Upper lobe of left lung (tissue), 6 donors: ENCODE data around the gene ADD3. TPM values are rescaled to one million over a fixed set of nuclear protein-coding genes. Genes with fewer than 3 reads are reported as not detected.

Experiments used
- ATAC-seq, 2 donors: fragments of 200-7000 bp; cut with Tn5 transposase; one replicate each; pipeline ENCODE4 v1.9.1; 2022; ENCODE audit warnings: mild to moderate bottlenecking in 2 of 2, moderate library complexity in 2 of 2; ENCODE audit not compliant: low FRiP score in 2 of 2
- DNase-seq, 2 donors: peaks; one replicate each; pipeline ENCODE4 v3.0.0-alpha.2; 2019 to 2020
- H3K27ac ChIP-seq, 4 donors: fragments of 200-600 bp; sonication (generic); one replicate each; pipeline ENCODE4 v1.5.1; 2016 to 2019
- H3K27me3 ChIP-seq, 4 donors: fragments of 200-600 bp; sonication (generic); one replicate each; pipeline ENCODE4 v1.5.1; 2017 to 2019
- H3K36me3 ChIP-seq, 4 donors: fragments of 200-600 bp; sonication (generic); one replicate each; pipeline ENCODE4 v1.5.1; 2016 to 2019
- H3K4me1 ChIP-seq, 4 donors: fragments of 200-600 bp; sonication (generic); one replicate each; pipeline ENCODE4 v1.5.1; 2018 to 2019
- H3K4me3 ChIP-seq, 4 donors: fragments of 200-600 bp; sonication (generic); one replicate each; pipeline ENCODE4 v1.5.1; 2017 to 2019; ENCODE audit warnings: mild to moderate bottlenecking in 2 of 4, moderate library complexity in 1 of 4
- H3K9me3 ChIP-seq, 4 donors: fragments of 200-600 bp; sonication (generic); one replicate each; pipeline ENCODE4 v1.5.1; 2018 to 2019
- EP300 ChIP-seq, 4 donors: sonication (generic); formaldehyde crosslinking; IDR thresholded peaks; one replicate each; pipeline ENCODE4 v1.5.1; 2017; ENCODE audit warnings: antibody characterized with exemption in 4 of 4, control low read depth in 2 of 4
- POLR2A ChIP-seq, 4 donors: fragments of 450-650 bp; IDR thresholded peaks; one replicate each; pipeline ENCODE4 v1.5.1; 2016 to 2017; ENCODE audit warnings: antibody characterized with exemption in 4 of 4, mild to moderate bottlenecking in 2 of 4
- POLR2AphosphoS5 ChIP-seq, 2 donors: sonication (generic); formaldehyde crosslinking; IDR thresholded peaks; one replicate each; pipeline ENCODE4 v1.5.1; 2017; ENCODE audit warnings: antibody characterized with exemption in 2 of 2
- WGBS, 2 donors: methylation state at CpG; one replicate each; pipeline ENCODE4 v1.1.5; 2017 to 2018; 5-methylcytosine and 5-hydroxymethylcytosine counted together
- total RNA-seq, 6 donors: library from RNA; depleted of rRNA in 4 of 6; stranded (reverse); fragments of >200 nt in 4 of 6; gene quantifications; one replicate each; pipeline versions ENCODE4 v1.1.0 to v1.2.1, GENCODE V29; 2016 to 2021
- TF ChIP-seq, protein P1 (sequence below), 6 experiments: fragments of 450-650 bp in 4 of 6; fragments of 200-600 bp in 2 of 6; sonication (generic) in 2 of 6; IDR thresholded peaks; one replicate each; pipeline ENCODE4 v1.5.1; 2016 to 2019; ENCODE audit warnings: antibody characterized with exemption in 6 of 6
- donor health status: DM: no; HTN: no; CAD: no; lungs with moderate emphysema.
- donor health status: DM: no; HTN: yes; CAD: no; lungs with severe emphysema.

The ADD3 gene
- total RNA-seq, 6 donors from 2014 or later, result 34.1 to 229 (median 61.0) TPM

DNA sequence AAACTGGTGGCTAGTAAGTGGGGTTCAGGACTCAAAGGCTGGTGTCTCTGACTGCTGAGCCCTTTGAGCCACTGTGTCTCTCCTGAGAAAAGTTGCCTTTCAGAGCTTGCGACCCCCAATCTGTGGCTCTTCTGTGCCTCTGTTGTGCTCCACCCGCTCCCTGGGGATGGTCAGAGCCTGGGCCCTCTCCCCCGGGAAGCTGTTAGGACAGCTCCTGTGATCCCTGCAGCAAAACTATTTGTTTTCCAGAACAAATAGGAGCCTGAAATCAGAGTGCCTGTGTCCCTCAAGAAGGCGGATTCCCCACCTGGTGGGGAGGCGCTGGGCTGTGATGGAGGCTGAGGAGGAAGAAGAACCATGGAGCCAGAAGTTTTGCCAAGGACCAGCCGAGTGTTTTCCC is 143.2 kb downstream of the ADD3 start:
- 76% methylated on average over 3 to 6 of the region's 6 CpGs for WGBS, 2 donors
- Histone ChIP-seq H3K36me3 (no peaks in the 10 kb centered on the region), H3K4me3 (no peak overlapping the region), H3K27me3 (no peaks in the 10 kb centered on the region), H3K9me3 (no peaks in the 10 kb centered on the region), H3K4me1 (peaks cover 0 to 8% (median 4%) of the 10 kb centered on the region in 4 donors), H3K27ac (no peak overlapping the region)
- DNase-seq (no peak), ATAC-seq (no peak)
- no peak for TF ChIP-seq EP300 (IDR thresholded peaks at IDR 0.05)
- TF ChIP-seq, protein P1, sequence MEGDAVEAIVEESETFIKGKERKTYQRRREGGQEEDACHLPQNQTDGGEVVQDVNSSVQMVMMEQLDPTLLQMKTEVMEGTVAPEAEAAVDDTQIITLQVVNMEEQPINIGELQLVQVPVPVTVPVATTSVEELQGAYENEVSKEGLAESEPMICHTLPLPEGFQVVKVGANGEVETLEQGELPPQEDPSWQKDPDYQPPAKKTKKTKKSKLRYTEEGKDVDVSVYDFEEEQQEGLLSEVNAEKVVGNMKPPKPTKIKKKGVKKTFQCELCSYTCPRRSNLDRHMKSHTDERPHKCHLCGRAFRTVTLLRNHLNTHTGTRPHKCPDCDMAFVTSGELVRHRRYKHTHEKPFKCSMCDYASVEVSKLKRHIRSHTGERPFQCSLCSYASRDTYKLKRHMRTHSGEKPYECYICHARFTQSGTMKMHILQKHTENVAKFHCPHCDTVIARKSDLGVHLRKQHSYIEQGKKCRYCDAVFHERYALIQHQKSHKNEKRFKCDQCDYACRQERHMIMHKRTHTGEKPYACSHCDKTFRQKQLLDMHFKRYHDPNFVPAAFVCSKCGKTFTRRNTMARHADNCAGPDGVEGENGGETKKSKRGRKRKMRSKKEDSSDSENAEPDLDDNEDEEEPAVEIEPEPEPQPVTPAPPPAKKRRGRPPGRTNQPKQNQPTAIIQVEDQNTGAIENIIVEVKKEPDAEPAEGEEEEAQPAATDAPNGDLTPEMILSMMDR (IDR thresholded peaks at IDR 0.05), result no peak
- no peak for TF ChIP-seq POLR2A (IDR thresholded peaks at IDR 0.05)
- TF ChIP-seq POLR2AphosphoS5 (IDR thresholded peaks at IDR 0.05), result no peak

DNA sequence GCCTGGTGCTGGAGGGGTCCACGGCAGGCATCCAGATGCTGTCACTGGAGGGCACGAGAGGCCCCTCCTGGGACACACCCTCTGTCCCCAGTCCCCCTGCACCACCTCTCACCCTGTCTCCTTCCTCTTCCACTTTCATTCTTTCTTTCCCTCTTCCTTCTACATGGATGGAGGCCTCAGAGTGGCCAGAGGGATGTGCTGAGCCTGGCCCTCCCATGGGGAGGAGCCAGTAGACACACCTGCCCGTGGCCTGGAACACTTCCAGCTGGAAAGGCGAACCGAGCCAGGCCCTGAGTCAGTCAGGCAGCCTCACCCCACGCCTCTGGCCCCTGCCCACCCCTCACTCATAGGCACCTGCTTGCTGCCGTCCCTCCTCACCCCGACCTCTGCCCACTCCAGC is 143.7 kb downstream of the ADD3 start:
- no peak overlapping the region for H3K27ac ChIP-seq
- peaks cover 0 to 8% (median 4%) of the 10 kb centered on the region in 4 donors for H3K4me1 ChIP-seq
- DNase-seq (peak in 1 of 2 donors; percentile 67), ATAC-seq (peak; percentile 22 to 42)
- H3K4me3 ChIP-seq, result no peak overlapping the region
- no peaks in the 10 kb centered on the region for H3K9me3 ChIP-seq
- H3K27me3 ChIP-seq, result no peaks in the 10 kb centered on the region
- TF ChIP-seq, protein P1 (IDR thresholded peaks at IDR 0.05), result no peak
- no peak for TF ChIP-seq POLR2AphosphoS5 (IDR thresholded peaks at IDR 0.05)
- TF ChIP-seq EP300 (IDR thresholded peaks at IDR 0.05), result no peak
- no peak for TF ChIP-seq POLR2A (IDR thresholded peaks at IDR 0.05)
- H3K36me3 ChIP-seq, result no peaks in the 10 kb centered on the region
- 51 to 53% methylated on average over 7 to 8 of the region's 8 CpGs for WGBS, 2 donors

GRCh38 chr10:110151971-110152370 is 144.2 kb downstream of the ADD3 start:
- ATAC-seq (no peak), DNase-seq (no peak)
- WGBS, 2 donors, result 73 to 76% methylated on average over 6 of the region's 6 CpGs
- Histone ChIP-seq H3K9me3 (no peaks in the 10 kb centered on the region), H3K27me3 (no peaks in the 10 kb centered on the region), H3K4me3 (no peak overlapping the region), H3K4me1 (peaks cover 5 to 9% (median 7%) of the 10 kb centered on the region in 4 donors), H3K36me3 (no peaks in the 10 kb centered on the region), H3K27ac (no peak overlapping the region)
- TF ChIP-seq POLR2AphosphoS5 (IDR thresholded peaks at IDR 0.05) (no peak), EP300 (IDR thresholded peaks at IDR 0.05) (no peak), POLR2A (IDR thresholded peaks at IDR 0.05) (no peak)
- TF ChIP-seq, protein P1 (IDR thresholded peaks at IDR 0.05), result no peak

- DNase-seq (no peak), ATAC-seq (no peak)
- H3K27me3 ChIP-seq, result no peaks in the 10 kb centered on the region
- WGBS, 2 donors, result 85 to 93% methylated on average over 7 of the region's 7 CpGs
- no peaks in the 10 kb centered on the region for H3K36me3 ChIP-seq
- TF ChIP-seq POLR2A (IDR thresholded peaks at IDR 0.05), result no peak
- no peak for TF ChIP-seq POLR2AphosphoS5 (IDR thresholded peaks at IDR 0.05)
- no peak for TF ChIP-seq EP300 (IDR thresholded peaks at IDR 0.05)
- TF ChIP-seq, protein P1 (IDR thresholded peaks at IDR 0.05), result no peak
- H3K9me3 ChIP-seq, result no peaks in the 10 kb centered on the region
- peaks cover 8 to 13% (median 11%) of the 10 kb centered on the region in 4 donors for H3K4me1 ChIP-seq
- H3K27ac ChIP-seq, result no peak overlapping the region
- no peak overlapping the region for H3K4me3 ChIP-seq
Measured at GRCh38 chr10:110153396-110153795, 145.6 kb downstream of the ADD3 start.

- DNase-seq (no peak), ATAC-seq (no peak)
- Histone ChIP-seq H3K27me3 (no peaks in the 10 kb centered on the region), H3K36me3 (no peaks in the 10 kb centered on the region), H3K9me3 (no peaks in the 10 kb centered on the region), H3K27ac (no peak overlapping the region), H3K4me1 (peaks cover 8 to 13% (median 11%) of the 10 kb centered on the region in 4 donors), H3K4me3 (no peak overlapping the region)
- 94 to 95% methylated on average over 8 of the region's 8 CpGs for WGBS, 2 donors
- TF ChIP-seq POLR2A (IDR thresholded peaks at IDR 0.05), result no peak
Measured at GRCh38 chr10:110156046-110156445, 148.3 kb downstream of the ADD3 start.
